Measurements from ENCODE around the gene XRCC4. TPM values are rescaled to one million over a fixed set of nuclear protein-coding genes. Genes with fewer than 3 reads are reported as not detected.

The XRCC4 gene
- polyA plus RNA-seq, 1 donor = 8.5 TPM

DNA sequence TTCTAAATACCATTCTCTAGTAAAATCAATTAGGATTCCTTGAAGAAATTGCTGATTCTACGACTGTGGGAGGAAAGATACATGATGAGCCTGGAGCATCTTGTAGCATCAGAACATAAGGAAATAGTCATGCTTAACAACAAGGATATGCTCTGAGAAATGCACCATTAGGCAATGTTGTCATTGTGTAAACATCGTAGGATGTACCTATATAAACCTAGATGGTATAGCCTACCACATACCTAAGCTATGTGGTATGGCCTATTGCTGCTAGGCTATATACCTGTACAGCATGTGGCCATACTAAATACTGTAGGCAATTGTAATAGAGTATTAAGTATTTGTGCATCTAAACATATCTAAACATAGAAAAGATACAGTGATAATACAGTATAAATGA is 316.8 kb downstream of the XRCC4 start:
- H3K27me3 ChIP-seq (ENCODE audit: control insufficient read depth, insufficient read depth, low read length) = no peaks in the 10 kb centered on the region
- WGBS (ENCODE audit: insufficient coverage, low lambda C conversion rate) = no CpG with 5 or more reads among the region's 2 CpGs
- H3K4me3 ChIP-seq (ENCODE audit: low read length) = no peak overlapping the region
- no peak for DNase-seq
- H3K27ac ChIP-seq (ENCODE audit: low read length) = no peak overlapping the region
- no peaks in the 10 kb centered on the region for H3K36me3 ChIP-seq (ENCODE audit: control insufficient read depth, insufficient read depth, low read length)
- H3K4me1 ChIP-seq (ENCODE audit: control insufficient read depth, insufficient read depth, low read length) = no peaks in the 10 kb centered on the region
- no peaks in the 10 kb centered on the region for H3K9me3 ChIP-seq (ENCODE audit: control insufficient read depth, low read depth, low read length)

GRCh38 chr5:83396662-83397061 is 319.3 kb downstream of the XRCC4 start:
- H3K36me3 ChIP-seq (ENCODE audit: control insufficient read depth, insufficient read depth, low read length) = no peaks in the 10 kb centered on the region
- no peak overlapping the region for H3K27ac ChIP-seq (ENCODE audit: low read length)
- WGBS (ENCODE audit: insufficient coverage, low lambda C conversion rate) = 57% methylated on average over 1 of the region's 1 CpG
- H3K9me3 ChIP-seq (ENCODE audit: control insufficient read depth, low read depth, low read length) = no peaks in the 10 kb centered on the region
- no peaks in the 10 kb centered on the region for H3K27me3 ChIP-seq (ENCODE audit: control insufficient read depth, insufficient read depth, low read length)
- no peak overlapping the region for H3K4me3 ChIP-seq (ENCODE audit: low read length)
- no peaks in the 10 kb centered on the region for H3K4me1 ChIP-seq (ENCODE audit: control insufficient read depth, insufficient read depth, low read length)
- DNase-seq = no peak

GRCh38 chr5:83397658-83398057 is 320.3 kb downstream of the XRCC4 start:
- Histone ChIP-seq H3K27me3 (ENCODE audit: control insufficient read depth, insufficient read depth, low read length) (no peaks in the 10 kb centered on the region), H3K27ac (ENCODE audit: low read length) (no peak overlapping the region), H3K9me3 (ENCODE audit: control insufficient read depth, low read depth, low read length) (no peaks in the 10 kb centered on the region), H3K4me1 (ENCODE audit: control insufficient read depth, insufficient read depth, low read length) (no peaks in the 10 kb centered on the region), H3K36me3 (ENCODE audit: control insufficient read depth, insufficient read depth, low read length) (no peaks in the 10 kb centered on the region), H3K4me3 (ENCODE audit: low read length) (no peak overlapping the region)
- WGBS (ENCODE audit: insufficient coverage, low lambda C conversion rate) = no CpG with 5 or more reads among the region's 1 CpG
- no peak for DNase-seq

- Histone ChIP-seq H3K4me3 (ENCODE audit: low read length) (no peak overlapping the region), H3K9me3 (ENCODE audit: control insufficient read depth, low read depth, low read length) (no peaks in the 10 kb centered on the region), H3K27ac (ENCODE audit: low read length) (no peak overlapping the region), H3K4me1 (ENCODE audit: control insufficient read depth, insufficient read depth, low read length) (no peaks in the 10 kb centered on the region), H3K36me3 (ENCODE audit: control insufficient read depth, insufficient read depth, low read length) (no peaks in the 10 kb centered on the region), H3K27me3 (ENCODE audit: control insufficient read depth, insufficient read depth, low read length) (no peaks in the 10 kb centered on the region)
- no peak for DNase-seq
- WGBS (ENCODE audit: insufficient coverage, low lambda C conversion rate) = 80% methylated on average over 1 of the region's 4 CpGs
These were observed 322.9 kb downstream of the XRCC4 start for GRCh38 chr5:83400241-83400640.

DNA sequence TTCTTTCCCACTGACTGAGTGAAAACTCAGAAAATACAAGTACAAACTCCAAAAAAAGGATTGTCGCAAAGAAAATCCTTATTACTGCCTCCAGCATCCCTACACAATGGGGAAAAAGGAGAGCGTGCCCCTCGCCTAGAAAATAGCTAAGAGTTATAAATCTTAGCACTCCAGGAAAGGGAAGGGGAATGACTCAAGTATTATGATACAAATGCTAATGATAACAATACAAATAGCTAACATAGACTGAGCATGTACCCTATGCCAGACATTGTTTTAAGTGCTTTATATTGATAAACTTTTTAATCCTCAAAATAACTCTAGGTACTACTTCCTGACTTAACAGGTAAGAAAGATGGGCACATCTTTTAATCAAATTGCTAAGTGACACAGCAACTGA is 323.4 kb downstream of the XRCC4 start:
- no peaks in the 10 kb centered on the region for H3K9me3 ChIP-seq (ENCODE audit: control insufficient read depth, low read depth, low read length)
- DNase-seq = no peak
- H3K27me3 ChIP-seq (ENCODE audit: control insufficient read depth, insufficient read depth, low read length) = no peaks in the 10 kb centered on the region
- H3K27ac ChIP-seq (ENCODE audit: low read length) = no peak overlapping the region
- H3K4me1 ChIP-seq (ENCODE audit: control insufficient read depth, insufficient read depth, low read length) = no peaks in the 10 kb centered on the region
- H3K36me3 ChIP-seq (ENCODE audit: control insufficient read depth, insufficient read depth, low read length) = no peaks in the 10 kb centered on the region
- no CpG with 5 or more reads among the region's 3 CpGs for WGBS (ENCODE audit: insufficient coverage, low lambda C conversion rate)
- no peak overlapping the region for H3K4me3 ChIP-seq (ENCODE audit: low read length)

GRCh38 chr5:83401122-83401731 is 323.9 kb downstream of the XRCC4 start:
- H3K27me3 ChIP-seq (ENCODE audit: control insufficient read depth, insufficient read depth, low read length) = no peaks in the 10 kb centered on the region
- no peak overlapping the region for H3K27ac ChIP-seq (ENCODE audit: low read length)
- no peaks in the 10 kb centered on the region for H3K36me3 ChIP-seq (ENCODE audit: control insufficient read depth, insufficient read depth, low read length)
- no peaks in the 10 kb centered on the region for H3K9me3 ChIP-seq (ENCODE audit: control insufficient read depth, low read depth, low read length)
- peak in 1 of 2 donors; percentile 3 for DNase-seq
- WGBS (ENCODE audit: insufficient coverage, low lambda C conversion rate) = no CpG with 5 or more reads among the region's 3 CpGs
- no peaks in the 10 kb centered on the region for H3K4me1 ChIP-seq (ENCODE audit: control insufficient read depth, insufficient read depth, low read length)
- H3K4me3 ChIP-seq (ENCODE audit: low read length) = no peak overlapping the region

- H3K4me1 ChIP-seq (ENCODE audit: control insufficient read depth, insufficient read depth, low read length) = no peaks in the 10 kb centered on the region
- no peak overlapping the region for H3K27ac ChIP-seq (ENCODE audit: low read length)
- no peak overlapping the region for H3K4me3 ChIP-seq (ENCODE audit: low read length)
- H3K27me3 ChIP-seq (ENCODE audit: control insufficient read depth, insufficient read depth, low read length) = no peaks in the 10 kb centered on the region
- no peaks in the 10 kb centered on the region for H3K36me3 ChIP-seq (ENCODE audit: control insufficient read depth, insufficient read depth, low read length)
- DNase-seq = peak in 1 of 2 donors; percentile 7
- no peaks in the 10 kb centered on the region for H3K9me3 ChIP-seq (ENCODE audit: control insufficient read depth, low read depth, low read length)
These were observed 324.4 kb downstream of the XRCC4 start for GRCh38 chr5:83401775-83402174.

Other genes with a start within 250 kb of the XRCC4 start
- 68.2 TPM for gene TMEM167A, start 153 bp upstream of the XRCC4 start, polyA plus RNA-seq

Measured in large intestine (tissue), 3 donors.